Pancreas (tissue), 10 donors: Measurements from ENCODE around the gene TYW1B. TPM values are rescaled to one million over a fixed set of nuclear protein-coding genes. Genes with fewer than 3 reads are reported as not detected.
"Not testable (repeated sequence)": the region's sequence is repeated elsewhere in the genome, so short reads cannot be mapped to it uniquely, and the experiment has no call there.

Source experiments
- ATAC-seq, 4 donors: fragments of 200-7000 bp; cut with Tn5 transposase; one replicate each; pipeline versions ENCODE4 v1.8.0 to v1.9.1; 2020; ENCODE audit warnings: mild to moderate bottlenecking in 4 of 4, moderate library complexity in 4 of 4
- DNase-seq, 6 donors: peaks; one replicate each; pipeline ENCODE4 v3.0.0-alpha.2; 2020
- FAIRE-seq: peaks from 2 replicates; lab custom pipeline; 2012; peaks lifted over from hg19 to GRCh38; lab: Jason Lieb, UNC
- H3K27ac ChIP-seq, 4 donors: fragments of 200-600 bp; sonication (generic); 1 replicate in 3 of 4; 2 replicates in 1 of 4; pipeline versions ENCODE4 v1.5.0 to v1.8.0; 2020
- H3K27me3 ChIP-seq, 4 donors: fragments of 200-600 bp; one replicate each; pipeline ENCODE4 v1.8.0; 2021
- H3K36me3 ChIP-seq, 3 donors: fragments of 200-600 bp; sonication (generic) in 1 of 3; one replicate each; pipeline versions ENCODE4 v1.5.0 to v1.8.0; 2020 to 2021
- H3K4me1 ChIP-seq, 3 donors: fragments of 200-600 bp; one replicate each; pipeline ENCODE4 v1.8.0; 2021
- H3K4me3 ChIP-seq, 4 donors: fragments of 200-600 bp; sonication (generic) in 2 of 4; one replicate each; pipeline versions ENCODE4 v1.5.0 to v1.8.0; 2020 to 2021
- H3K9me3 ChIP-seq, 4 donors: fragments of 200-600 bp; one replicate each; pipeline ENCODE4 v1.8.0; 2021
- WGBS, 2 donors: extraction: QIAGEN DNeasy Blood & Tissue Kit; methylation state at CpG; one replicate each; pipeline ENCODE4 v1.1.7; 2013; 5-methylcytosine and 5-hydroxymethylcytosine counted together
- intact Hi-C, 3 donors: fragments of 100-400 bp; cut with DNase I; formaldehyde crosslinking; loops; one replicate each; pipeline versions ENCODE4 v1.11.1 to v1.14.2; 2022
- polyA plus RNA-seq, 2 donors: library from polyadenylated mRNA; stranded (reverse); fragments of 200-250 nt; gene quantifications; one replicate each; pipeline ENCODE4 v1.2.3, GENCODE V29; 2013
- total RNA-seq, 6 donors: library from RNA; stranded (reverse); fragmentation: NEBNext Ultra II Directional in 4 of 6; extraction: Animal tissue kit (Norgen Biotek cat#: 25700) in 4 of 6; gene quantifications; one replicate each; pipeline versions ENCODE4 v1.2.1 to v1.2.4, GENCODE V29; 2021 to 2023
- TF ChIP-seq, protein P1 (sequence below), 4 donors: fragments of 200-600 bp; sonication (generic) in 3 of 4; IDR thresholded peaks; one replicate each; pipeline versions ENCODE4 v1.5.0 to v1.8.0; 2021; ENCODE audit warnings: antibody characterized with exemption in 4 of 4
- donor health status: healthy with polysubstance abuse.
- donor health status: DM: no; HTN: no; CAD: no; lungs with moderate emphysema.
- donor health status: DM: no; HTN: no; CAD: no.
- donor health status: control.
- donor health status: control.
- donor health status: Bipolar disorder and iron deficiency.
- donor health status: DM: yes; HTN: yes; CAD: no.
- donor health status: DM: no; HTN: no; CAD: no.
- donor health status: DM: no; HTN: no; CAD: no.
- donor health status: DM: yes; HTN: yes; CAD: no.

The TYW1B gene
- total and polyA plus RNA-seq, 8 donors = 0.92 to 5.7 (median 1.8) TPM

DNA sequence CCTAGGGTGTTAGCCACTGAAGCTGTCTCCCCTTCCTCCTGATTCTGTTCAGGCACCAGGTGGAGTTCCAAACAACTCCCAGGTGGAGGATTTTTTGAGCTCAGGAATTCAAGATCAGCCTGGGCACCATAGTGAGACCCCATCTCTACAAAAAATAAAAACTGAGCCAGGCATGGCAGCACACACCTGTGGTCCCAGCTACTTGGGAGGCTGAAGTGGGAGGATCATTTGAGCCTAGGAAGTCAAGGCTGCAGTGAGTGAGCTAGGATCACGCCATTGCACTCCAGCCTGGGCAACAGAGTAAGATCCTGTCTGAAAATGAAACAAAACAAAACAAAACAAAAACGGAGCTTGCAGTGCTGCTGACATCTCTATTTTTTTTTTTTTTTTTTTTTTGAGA is 287.1 kb downstream of the TYW1B start:
- Histone ChIP-seq H3K27ac (no peak overlapping the region), H3K4me1 (no peaks in the 10 kb centered on the region), H3K27me3 (no peaks in the 10 kb centered on the region), H3K36me3 (no peaks in the 10 kb centered on the region), H3K9me3 (no peaks in the 10 kb centered on the region), H3K4me3 (no peak overlapping the region)
- WGBS, 2 donors = 74 to 81% methylated on average over 2 of the region's 2 CpGs
- intact Hi-C loops = no loop called here
- TF ChIP-seq, protein P1, sequence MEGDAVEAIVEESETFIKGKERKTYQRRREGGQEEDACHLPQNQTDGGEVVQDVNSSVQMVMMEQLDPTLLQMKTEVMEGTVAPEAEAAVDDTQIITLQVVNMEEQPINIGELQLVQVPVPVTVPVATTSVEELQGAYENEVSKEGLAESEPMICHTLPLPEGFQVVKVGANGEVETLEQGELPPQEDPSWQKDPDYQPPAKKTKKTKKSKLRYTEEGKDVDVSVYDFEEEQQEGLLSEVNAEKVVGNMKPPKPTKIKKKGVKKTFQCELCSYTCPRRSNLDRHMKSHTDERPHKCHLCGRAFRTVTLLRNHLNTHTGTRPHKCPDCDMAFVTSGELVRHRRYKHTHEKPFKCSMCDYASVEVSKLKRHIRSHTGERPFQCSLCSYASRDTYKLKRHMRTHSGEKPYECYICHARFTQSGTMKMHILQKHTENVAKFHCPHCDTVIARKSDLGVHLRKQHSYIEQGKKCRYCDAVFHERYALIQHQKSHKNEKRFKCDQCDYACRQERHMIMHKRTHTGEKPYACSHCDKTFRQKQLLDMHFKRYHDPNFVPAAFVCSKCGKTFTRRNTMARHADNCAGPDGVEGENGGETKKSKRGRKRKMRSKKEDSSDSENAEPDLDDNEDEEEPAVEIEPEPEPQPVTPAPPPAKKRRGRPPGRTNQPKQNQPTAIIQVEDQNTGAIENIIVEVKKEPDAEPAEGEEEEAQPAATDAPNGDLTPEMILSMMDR (IDR thresholded peaks at IDR 0.05) = no peak
- no peak for ATAC-seq
- no peak for FAIRE-seq
- DNase-seq = no peak

DNA sequence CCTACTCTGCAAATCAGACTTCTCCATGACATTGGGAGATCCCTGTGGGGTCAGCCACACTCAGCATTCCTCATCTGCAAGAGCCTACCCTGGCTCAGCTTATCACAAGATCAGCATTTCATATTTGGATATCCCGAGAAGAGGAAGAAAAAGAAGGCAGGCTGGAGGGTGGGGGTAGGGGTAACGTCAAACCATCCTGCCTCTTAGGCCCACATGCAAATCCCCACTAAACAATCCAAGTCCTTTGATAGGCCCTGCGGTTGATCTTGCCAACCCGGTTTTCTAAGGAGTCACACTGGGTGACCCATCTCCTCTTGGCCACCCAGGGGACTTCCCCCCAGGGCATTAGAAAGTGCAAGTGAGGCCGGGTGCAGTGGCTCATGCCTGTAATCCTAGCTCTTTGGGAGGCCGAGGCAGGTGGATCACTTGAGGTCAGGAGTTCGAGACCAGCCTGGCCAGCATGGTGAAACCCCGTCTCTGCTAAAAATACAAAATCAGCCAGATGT is 287.8 kb downstream of the TYW1B start:
- H3K27ac ChIP-seq = no peak overlapping the region
- FAIRE-seq = no peak
- no peaks in the 10 kb centered on the region for H3K36me3 ChIP-seq
- 87 to 90% methylated on average over 8 of the region's 8 CpGs for WGBS, 2 donors
- no peak for ATAC-seq
- H3K4me1 ChIP-seq = no peaks in the 10 kb centered on the region
- no peak for DNase-seq
- H3K27me3 ChIP-seq = no peaks in the 10 kb centered on the region
- H3K9me3 ChIP-seq = no peaks in the 10 kb centered on the region
- intact Hi-C loops = no loop called here
- H3K4me3 ChIP-seq = no peak overlapping the region
- TF ChIP-seq, protein P1 (IDR thresholded peaks at IDR 0.05) = no peak

DNA sequence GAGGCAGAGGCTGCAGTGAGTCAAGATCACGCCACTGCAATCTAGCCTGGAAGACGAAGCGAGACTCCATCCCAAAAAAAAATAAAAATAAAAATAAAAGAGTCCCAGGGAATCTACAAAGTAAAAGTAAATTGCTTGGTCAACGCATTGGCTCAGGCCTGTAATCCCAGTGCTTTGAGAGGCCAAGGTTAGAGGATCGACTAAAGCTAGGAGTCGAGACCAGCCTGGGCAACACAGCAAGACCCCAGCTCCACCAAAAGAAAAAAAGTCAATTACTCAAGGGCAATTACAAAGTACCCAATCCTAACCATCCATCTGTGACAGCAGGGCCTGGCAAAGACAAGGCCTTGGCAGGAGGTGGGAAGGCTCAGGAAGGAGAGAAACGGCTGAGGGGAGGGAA is 288.3 kb downstream of the TYW1B start:
- no peak overlapping the region for H3K4me3 ChIP-seq
- no peaks in the 10 kb centered on the region for H3K36me3 ChIP-seq
- H3K27ac ChIP-seq = no peak overlapping the region
- intact Hi-C loops = no loop called here
- H3K4me1 ChIP-seq = no peaks in the 10 kb centered on the region
- ATAC-seq (no peak), FAIRE-seq (no peak), DNase-seq (no peak)
- H3K9me3 ChIP-seq = no peaks in the 10 kb centered on the region
- no peaks in the 10 kb centered on the region for H3K27me3 ChIP-seq
- WGBS, 2 donors = 89 to 91% methylated on average over 7 of the region's 7 CpGs
- TF ChIP-seq, protein P1 (IDR thresholded peaks at IDR 0.05) = no peak

DNA sequence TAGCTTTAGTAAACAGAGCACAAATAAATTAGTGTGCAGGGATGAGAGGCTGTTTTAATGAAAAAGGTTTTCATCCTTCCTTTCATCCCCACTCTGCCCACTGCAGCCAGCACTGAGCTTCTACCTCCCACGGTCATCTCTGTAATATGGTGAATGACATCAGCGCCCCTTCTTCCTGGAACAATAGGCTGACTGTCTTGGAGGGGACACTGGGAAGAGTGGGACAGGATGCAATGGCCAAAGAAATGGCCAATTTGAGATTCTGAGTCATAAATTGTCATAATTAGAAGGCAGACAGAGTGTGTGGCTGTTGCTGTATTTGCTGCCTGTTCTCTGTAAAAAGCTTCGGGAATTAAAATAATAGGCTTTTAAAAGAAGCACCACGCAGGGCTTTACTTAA is 289.1 kb downstream of the TYW1B start:
- H3K4me3 ChIP-seq = no peak overlapping the region
- no peaks in the 10 kb centered on the region for H3K27me3 ChIP-seq
- H3K27ac ChIP-seq = no peak overlapping the region
- no peaks in the 10 kb centered on the region for H3K4me1 ChIP-seq
- no peaks in the 10 kb centered on the region for H3K9me3 ChIP-seq
- no peak for DNase-seq
- H3K36me3 ChIP-seq = no peaks in the 10 kb centered on the region
- TF ChIP-seq, protein P1 (IDR thresholded peaks at IDR 0.05) = no peak
- 88 to 91% methylated on average over 4 of the region's 4 CpGs for WGBS, 2 donors
- intact Hi-C loops = no loop called here
- no peak for ATAC-seq
- FAIRE-seq = no peak

DNA sequence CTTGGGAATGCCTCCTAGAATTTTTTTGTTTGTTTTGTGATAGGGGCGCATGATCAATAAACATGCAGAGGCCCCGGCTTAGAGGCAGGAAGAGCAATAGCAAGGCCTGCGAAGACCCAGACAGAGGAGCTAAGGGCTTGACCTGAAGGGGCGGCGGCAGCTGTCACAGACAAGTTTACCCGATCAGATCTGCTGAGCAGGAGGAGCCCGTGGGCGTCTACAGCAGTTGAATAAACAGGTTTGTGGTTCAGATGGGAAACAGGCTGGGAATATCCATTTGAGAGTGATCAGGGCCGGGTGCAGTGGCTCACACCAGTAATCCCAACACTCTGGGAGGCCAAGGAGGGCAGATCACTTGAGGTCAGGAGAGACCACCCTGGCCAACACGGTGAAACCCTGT is 289.9 kb downstream of the TYW1B start:
- no peaks in the 10 kb centered on the region for H3K27me3 ChIP-seq
- ATAC-seq = no peak
- no peaks in the 10 kb centered on the region for H3K4me1 ChIP-seq
- intact Hi-C loops = no loop called here
- FAIRE-seq = no peak
- TF ChIP-seq, protein P1 (IDR thresholded peaks at IDR 0.05) = no peak
- no peak overlapping the region for H3K4me3 ChIP-seq
- H3K9me3 ChIP-seq = no peaks in the 10 kb centered on the region
- 56 to 66% methylated on average over 10 of the region's 10 CpGs for WGBS, 2 donors
- no peaks in the 10 kb centered on the region for H3K36me3 ChIP-seq
- H3K27ac ChIP-seq = no peak overlapping the region
- DNase-seq = no peak

DNA sequence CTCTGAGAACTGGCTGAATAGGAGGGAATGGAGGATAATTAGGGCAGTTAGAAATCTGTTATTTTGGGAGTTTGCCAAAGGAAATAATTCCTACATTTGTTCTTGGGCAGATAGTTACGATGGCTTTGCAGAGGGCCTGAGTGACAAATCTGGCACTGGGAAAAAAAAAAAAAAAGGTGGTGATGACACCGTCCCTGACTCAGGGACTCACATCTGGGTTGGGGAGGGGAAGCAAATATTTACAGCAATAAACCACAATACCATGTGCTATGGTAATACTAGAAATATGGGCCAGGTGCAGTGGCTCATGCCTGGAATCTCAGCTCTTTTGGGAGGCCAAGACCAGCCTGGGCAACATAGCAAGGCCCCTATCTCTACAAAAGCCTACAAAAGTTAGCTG is 292.0 kb downstream of the TYW1B start:
- FAIRE-seq, ATAC-seq: not testable (repeated sequence)

DNA sequence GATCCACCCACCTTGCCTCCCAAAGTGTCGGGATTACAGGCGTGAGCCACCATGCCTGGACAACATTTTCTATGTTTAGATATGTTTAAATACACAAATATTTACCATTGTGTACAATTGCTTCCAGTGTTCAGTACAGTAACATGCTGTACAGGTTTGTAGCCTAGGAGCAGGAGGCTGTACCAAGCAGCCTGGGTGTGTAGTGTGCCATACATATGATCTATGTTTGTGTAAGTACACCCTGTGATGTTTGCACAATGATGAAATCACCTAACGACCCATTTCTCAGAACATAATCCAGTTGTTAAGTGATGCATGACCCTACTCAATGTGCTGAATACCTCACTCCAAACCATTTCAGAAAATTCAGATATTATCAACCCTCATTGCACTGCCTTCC is 297.0 kb downstream of the TYW1B start:
- H3K4me3 ChIP-seq, H3K4me1 ChIP-seq, FAIRE-seq, H3K9me3 ChIP-seq, H3K36me3 ChIP-seq, intact Hi-C loops, ATAC-seq, DNase-seq, H3K27me3 ChIP-seq, H3K27ac ChIP-seq: not testable (repeated sequence)
- WGBS, 2 donors = 93 to 96% methylated on average over 2 of the region's 3 CpGs

More for the DNA sequence above, 292.0 kb downstream of the TYW1B start:
- H3K9me3 ChIP-seq, H3K4me1 ChIP-seq, DNase-seq, H3K27me3 ChIP-seq, intact Hi-C loops, H3K27ac ChIP-seq, H3K4me3 ChIP-seq, H3K36me3 ChIP-seq: not testable (repeated sequence)
- 56 to 58% methylated on average over 1 to 2 of the region's 2 CpGs for WGBS, 2 donors
